Raji (cell line): Measurements from ENCODE around the gene BCAS2.

ENCODE experiments used
- POLR2A ChIP-seq: IDR thresholded peaks from 2 replicates; pipeline ENCODE4 v1.6.1; 2011; ENCODE audit warnings: low read depth, low read length, control low read depth; ENCODE audit not compliant: insufficient read depth

BCAS2 gene

GRCh38 chr1:114586513-114587047 is 5.2 kb upstream of the BCAS2 start:
- TF ChIP-seq POLR2A: no peak

GRCh38 chr1:114585231-114585630 is 3.8 kb upstream of the BCAS2 start:
- no peak for TF ChIP-seq POLR2A

GRCh38 chr1:114574365-114574764 is 7.0 kb downstream of the BCAS2 start:
- TF ChIP-seq POLR2A: no peak

GRCh38 chr1:114564141-114564540 is 17.3 kb downstream of the BCAS2 start:
- no peak for TF ChIP-seq POLR2A

GRCh38 chr1:114561333-114561732 is 20.1 kb downstream of the BCAS2 start:
- no peak for TF ChIP-seq POLR2A

- TF ChIP-seq POLR2A: no peak
These were observed 22.1 kb downstream of the BCAS2 start for GRCh38 chr1:114559356-114559755.

GRCh38 chr1:114558544-114558943 is 22.9 kb downstream of the BCAS2 start:
- TF ChIP-seq POLR2A: no peak

GRCh38 chr1:114554577-114554976 is 26.8 kb downstream of the BCAS2 start:
- TF ChIP-seq POLR2A: no peak

GRCh38 chr1:114552106-114552639 is 29.2 kb downstream of the BCAS2 start:
- TF ChIP-seq POLR2A: no peak

GRCh38 chr1:114551400-114551799 is 30.0 kb downstream of the BCAS2 start:
- TF ChIP-seq POLR2A: no peak

- no peak for TF ChIP-seq POLR2A
These were observed 31.1 kb downstream of the BCAS2 start for GRCh38 chr1:114550336-114550735.

GRCh38 chr1:114549137-114549536 is 32.3 kb downstream of the BCAS2 start:
- TF ChIP-seq POLR2A: no peak

GRCh38 chr1:114547076-114547475 is 34.3 kb downstream of the BCAS2 start:
- TF ChIP-seq POLR2A: no peak

- no peak for TF ChIP-seq POLR2A
These were observed 35.6 kb downstream of the BCAS2 start for GRCh38 chr1:114545796-114546195.

GRCh38 chr1:114545315-114545714 is 36.1 kb downstream of the BCAS2 start:
- no peak for TF ChIP-seq POLR2A

- no peak for TF ChIP-seq POLR2A
These were observed 40.6 kb downstream of the BCAS2 start for GRCh38 chr1:114540821-114541220.

GRCh38 chr1:114540272-114540671 is 41.1 kb downstream of the BCAS2 start:
- no peak for TF ChIP-seq POLR2A
